WTC11 (cell line): ENCODE measurements around the gene PADI2. TPM values are rescaled to one million over a fixed set of nuclear protein-coding genes. Genes with fewer than 3 reads are reported as not detected.

ENCODE experiments used
- ATAC-seq: fragments of 200-7000 bp; cut with Tn5 transposase; 2 replicates; pipeline ENCODE4 v1.10.0; 2021; ENCODE audit warnings: mild to moderate bottlenecking, moderate library complexity
- Bru-seq: library from RNA; stranded (reverse); fragments of 400-500 nt; gene quantifications from one replicate; lab custom pipeline; 2021; lab: Mats Ljungman, UMichigan
- CTCF ChIA-PET: fragments of 300-600 bp; sonication (Branson Sonifier 250); formaldehyde crosslinking; loops from one replicate; lab custom pipeline; 2021; ENCODE audit warnings: antibody characterized with exemption; lab: Charles Lee
- POLR2A ChIA-PET: fragments of 350-600 bp; sonication (Branson Sonifier 250); formaldehyde crosslinking; loops from one replicate; lab custom pipeline; 2021; ENCODE audit warnings: antibody characterized with exemption; lab: Charles Lee
- DNase-seq: peaks from one replicate; pipeline ENCODE4 v3.0.0; 2021; ENCODE audit warnings: low spot score
- H3K27ac Mint-ChIP-seq: 2 replicates; pipeline ENCODE4 v1.8.0; 2021; ENCODE audit warnings: mixed read lengths
- H3K27me3 Mint-ChIP-seq: 2 replicates; pipeline ENCODE4 v1.8.0; 2021; ENCODE audit warnings: low read depth, mild to moderate bottlenecking, moderate library complexity, mixed read lengths
- H3K36me3 Mint-ChIP-seq: 2 replicates; pipeline ENCODE4 v1.8.0; 2021; ENCODE audit warnings: mixed read lengths
- H3K4me1 Mint-ChIP-seq: 2 replicates; pipeline ENCODE4 v1.8.0; 2022; ENCODE audit warnings: mixed read lengths
- H3K4me3 Mint-ChIP-seq: 2 replicates; pipeline ENCODE4 v1.8.0; 2021; ENCODE audit warnings: mild to moderate bottlenecking, moderate library complexity, mixed read lengths
- H3K9me3 Mint-ChIP-seq: 2 replicates; pipeline ENCODE4 v1.8.0; 2021; ENCODE audit warnings: mixed read lengths
- AFF4 ChIP-seq: sonication (generic); formaldehyde crosslinking; IDR thresholded peaks from 2 replicates; pipeline ENCODE4 v1.8.1; 2023; ENCODE audit warnings: mild to moderate bottlenecking, missing genetic modification reagents, borderline replicate concordance
- CREB1 ChIP-seq: sonication (generic); formaldehyde crosslinking; IDR thresholded peaks from 2 replicates; pipeline ENCODE4 v1.8.0; 2023; ENCODE audit warnings: mild to moderate bottlenecking, missing genetic modification reagents
- CREM ChIP-seq: sonication (generic); formaldehyde crosslinking; IDR thresholded peaks from 2 replicates; pipeline ENCODE4 v1.8.1; 2022; ENCODE audit warnings: mild to moderate bottlenecking, missing genetic modification reagents, moderate library complexity
- ELF4 ChIP-seq: sonication (generic); formaldehyde crosslinking; IDR thresholded peaks from 2 replicates; pipeline ENCODE4 v1.8.1; 2022; ENCODE audit warnings: low read depth, mild to moderate bottlenecking, moderate library complexity, missing genetic modification reagents
- EMX1 ChIP-seq: fragments of 250-450 bp; sonication (Bioruptor Pico); IDR thresholded peaks from 2 replicates; pipeline ENCODE4 v1.8.0; 2021; ENCODE audit warnings: mild to moderate bottlenecking
- GABPB1 ChIP-seq: sonication (generic); formaldehyde crosslinking; IDR thresholded peaks from 2 replicates; pipeline ENCODE4 v1.8.1; 2023; ENCODE audit warnings: mild to moderate bottlenecking, missing genetic modification reagents
- IRF2 ChIP-seq: sonication (generic); formaldehyde crosslinking; IDR thresholded peaks from 2 replicates; pipeline ENCODE4 v1.8.0; 2022; ENCODE audit warnings: low read depth, missing genetic modification reagents, borderline replicate concordance
- NFYB ChIP-seq: sonication (generic); formaldehyde crosslinking; conservative IDR thresholded peaks from 2 replicates; pipeline ENCODE4 v1.8.0; 2022; ENCODE audit warnings: low read depth, missing genetic modification reagents
- SP1 ChIP-seq: sonication (generic); formaldehyde crosslinking; conservative IDR thresholded peaks from 2 replicates; pipeline ENCODE4 v1.8.1; 2022; ENCODE audit warnings: missing genetic modification reagents
- ZBTB21 ChIP-seq: sonication (generic); formaldehyde crosslinking; IDR thresholded peaks from 2 replicates; pipeline ENCODE4 v1.8.1; 2023; ENCODE audit warnings: mild to moderate bottlenecking, missing genetic modification reagents, borderline replicate concordance
- ZMAT4 ChIP-seq: fragments of 250-450 bp; sonication (Bioruptor Pico); IDR thresholded peaks from 2 replicates; pipeline ENCODE4 v1.9.0; 2021; ENCODE audit warnings: mild to moderate bottlenecking
- ZNF121 ChIP-seq: sonication (generic); formaldehyde crosslinking; IDR thresholded peaks from 2 replicates; pipeline ENCODE4 v1.8.0; 2023; ENCODE audit warnings: missing genetic modification reagents
- ZNF138 ChIP-seq: sonication (generic); formaldehyde crosslinking; conservative IDR thresholded peaks from 2 replicates; pipeline ENCODE4 v1.8.1; 2022; ENCODE audit warnings: mild to moderate bottlenecking, moderate library complexity, missing genetic modification reagents
- long read RNA-seq, 3 experiments: library from RNA in 1 of 3; library from capped mRNA in 1 of 3; library from polyadenylated mRNA in 1 of 3; unstranded in 2 of 3; stranded (forward) in 1 of 3; transcript quantifications; one replicate each; pipeline ENCODE4 v2.0.0, GENCODE V29; 2021
- total RNA-seq: library from RNA; stranded (reverse); gene quantifications from 3 replicates; pipeline ENCODE4 v1.2.3, GENCODE V29; 2021
- TF ChIP-seq, protein P1 (sequence below): sonication (generic); formaldehyde crosslinking; IDR thresholded peaks from 2 replicates; pipeline ENCODE4 v1.8.0; 2022; ENCODE audit warnings: mild to moderate bottlenecking, missing genetic modification reagents
- TF ChIP-seq, protein P2 (sequence below): sonication (generic); formaldehyde crosslinking; IDR thresholded peaks from 2 replicates; pipeline ENCODE4 v1.8.0; 2023; ENCODE audit warnings: mild to moderate bottlenecking, missing genetic modification reagents
- TF ChIP-seq, protein P3 (sequence below): sonication (generic); formaldehyde crosslinking; IDR thresholded peaks from 2 replicates; pipeline ENCODE4 v1.8.0; 2022; ENCODE audit warnings: missing genetic modification reagents

PADI2 gene
- total RNA-seq (3.8 to 5.1 TPM (median 4.4 TPM) in 3 replicates), Bru-seq, nascent RNA (percentile 30 among the genes with signal in this experiment)
- long read RNA-seq, experiment 1, full-length matches to known transcripts, result 10 of 16 reads
- long read RNA-seq, experiment 1, partial matches to known transcripts, result 2 of 16 reads
- long read RNA-seq, experiment 1, other reads (novel, unspliced or antisense), result 4 of 16 reads
- long read RNA-seq, experiment 2, full-length matches to known transcripts, result 2 of 3 reads
- long read RNA-seq, experiment 2, partial matches to known transcripts, result 0 of 3 reads
- long read RNA-seq, experiment 2, other reads (novel, unspliced or antisense), result 1 of 3 reads
- long read RNA-seq, experiment 3, result 0 reads

GRCh38 chr1:17119076-17119772, at the start of gene PADI2:
Gene PADI2, minus strand, starts transcription at chr1:17119451. Its CDS starts 80 bp downstream, at chr1:17119371.
- TF ChIP-seq SP1 (peak; percentile 77), CREB1 (CRISPR knock-in tag) (no peak), NFYB (peak; percentile 93)
- TF ChIP-seq, protein P1, sequence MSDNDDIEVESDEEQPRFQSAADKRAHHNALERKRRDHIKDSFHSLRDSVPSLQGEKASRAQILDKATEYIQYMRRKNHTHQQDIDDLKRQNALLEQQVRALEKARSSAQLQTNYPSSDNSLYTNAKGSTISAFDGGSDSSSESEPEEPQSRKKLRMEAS (CRISPR knock-in tag), result peak; percentile 59; the same call in 1 of the 2 replicates
- Mint-ChIP-seq H3K4me1 (peaks cover 19% of the 10 kb centered on the region), H3K27ac (no peak within 1 kb of the TSS), H3K27me3 (peaks cover 56% of the 10 kb centered on the region), H3K9me3 (no peaks in the 10 kb centered on the region), H3K4me3 (peak within 1 kb of the TSS; percentile 79), H3K36me3 (no peaks in the 10 kb centered on the region)
- ChIA-PET POLR2A (interaction anchor here (0.6 kb wide), 1 partner anchor 61 kb away, joined by 4 read pairs; no protein-coding TSS in a partner anchor), CTCF (interaction anchor here (1.1 to 2.0 kb wide), 9 partner anchors 11 to 498 kb away, joined by 3 to 8 read pairs (median 5); no protein-coding TSS in a partner anchor)
- ATAC-seq, result peak; percentile 83
- peak; percentile 83 for DNase-seq

DNA sequence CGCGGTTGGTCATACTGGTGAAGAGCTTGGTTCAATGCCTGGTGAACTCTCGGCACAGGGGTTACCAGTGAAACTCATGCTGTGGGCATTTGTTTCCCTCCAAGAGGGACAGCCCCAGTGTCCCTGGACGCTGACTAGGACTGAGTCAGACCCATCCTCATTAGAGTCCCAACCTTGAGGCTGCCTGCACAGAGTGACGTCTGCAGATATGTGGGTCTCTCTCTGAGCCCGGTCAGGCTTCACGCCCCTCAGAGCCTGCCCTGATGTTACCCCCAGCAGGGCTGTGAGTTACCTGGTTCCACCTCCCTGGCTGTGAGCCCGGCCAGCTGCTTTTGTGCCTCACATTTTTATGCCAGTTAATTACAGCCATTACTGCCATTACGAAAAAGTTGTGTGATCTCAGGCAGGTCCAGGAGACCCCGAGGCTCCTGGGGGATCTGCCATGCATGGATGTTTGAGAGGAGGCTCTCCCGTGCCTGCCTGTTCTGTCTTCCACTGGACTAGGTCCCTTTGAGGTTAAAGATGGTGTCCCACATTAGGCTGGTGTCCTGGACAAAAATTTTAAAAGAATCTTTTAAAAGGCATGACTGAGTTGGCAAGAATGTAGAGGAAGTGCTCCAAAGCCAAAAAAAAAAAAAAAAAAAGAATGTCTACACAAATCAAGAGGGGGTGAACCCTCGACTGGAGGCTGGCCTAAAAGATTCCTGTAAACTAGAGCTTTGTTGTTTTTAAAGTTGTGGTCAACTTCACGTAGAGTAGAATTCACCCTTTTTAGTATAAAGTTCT, 49.0 kb upstream of the PADI2 start:
- TF ChIP-seq AFF4 (no peak), IRF2 (no peak), GABPB1 (CRISPR knock-in tag) (no peak), ZBTB21 (CRISPR knock-in tag) (no peak), ZMAT4 (CRISPR knock-in tag) (no peak), EMX1 (no peak), ZNF138 (CRISPR knock-in tag) (no peak), ZNF121 (no peak), CREM (no peak), ELF4 (no peak)
- TF ChIP-seq, protein P2, sequence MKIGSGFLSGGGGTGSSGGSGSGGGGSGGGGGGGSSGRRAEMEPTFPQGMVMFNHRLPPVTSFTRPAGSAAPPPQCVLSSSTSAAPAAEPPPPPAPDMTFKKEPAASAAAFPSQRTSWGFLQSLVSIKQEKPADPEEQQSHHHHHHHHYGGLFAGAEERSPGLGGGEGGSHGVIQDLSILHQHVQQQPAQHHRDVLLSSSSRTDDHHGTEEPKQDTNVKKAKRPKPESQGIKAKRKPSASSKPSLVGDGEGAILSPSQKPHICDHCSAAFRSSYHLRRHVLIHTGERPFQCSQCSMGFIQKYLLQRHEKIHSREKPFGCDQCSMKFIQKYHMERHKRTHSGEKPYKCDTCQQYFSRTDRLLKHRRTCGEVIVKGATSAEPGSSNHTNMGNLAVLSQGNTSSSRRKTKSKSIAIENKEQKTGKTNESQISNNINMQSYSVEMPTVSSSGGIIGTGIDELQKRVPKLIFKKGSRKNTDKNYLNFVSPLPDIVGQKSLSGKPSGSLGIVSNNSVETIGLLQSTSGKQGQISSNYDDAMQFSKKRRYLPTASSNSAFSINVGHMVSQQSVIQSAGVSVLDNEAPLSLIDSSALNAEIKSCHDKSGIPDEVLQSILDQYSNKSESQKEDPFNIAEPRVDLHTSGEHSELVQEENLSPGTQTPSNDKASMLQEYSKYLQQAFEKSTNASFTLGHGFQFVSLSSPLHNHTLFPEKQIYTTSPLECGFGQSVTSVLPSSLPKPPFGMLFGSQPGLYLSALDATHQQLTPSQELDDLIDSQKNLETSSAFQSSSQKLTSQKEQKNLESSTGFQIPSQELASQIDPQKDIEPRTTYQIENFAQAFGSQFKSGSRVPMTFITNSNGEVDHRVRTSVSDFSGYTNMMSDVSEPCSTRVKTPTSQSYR (CRISPR knock-in tag), result no peak
- TF ChIP-seq, protein P3, sequence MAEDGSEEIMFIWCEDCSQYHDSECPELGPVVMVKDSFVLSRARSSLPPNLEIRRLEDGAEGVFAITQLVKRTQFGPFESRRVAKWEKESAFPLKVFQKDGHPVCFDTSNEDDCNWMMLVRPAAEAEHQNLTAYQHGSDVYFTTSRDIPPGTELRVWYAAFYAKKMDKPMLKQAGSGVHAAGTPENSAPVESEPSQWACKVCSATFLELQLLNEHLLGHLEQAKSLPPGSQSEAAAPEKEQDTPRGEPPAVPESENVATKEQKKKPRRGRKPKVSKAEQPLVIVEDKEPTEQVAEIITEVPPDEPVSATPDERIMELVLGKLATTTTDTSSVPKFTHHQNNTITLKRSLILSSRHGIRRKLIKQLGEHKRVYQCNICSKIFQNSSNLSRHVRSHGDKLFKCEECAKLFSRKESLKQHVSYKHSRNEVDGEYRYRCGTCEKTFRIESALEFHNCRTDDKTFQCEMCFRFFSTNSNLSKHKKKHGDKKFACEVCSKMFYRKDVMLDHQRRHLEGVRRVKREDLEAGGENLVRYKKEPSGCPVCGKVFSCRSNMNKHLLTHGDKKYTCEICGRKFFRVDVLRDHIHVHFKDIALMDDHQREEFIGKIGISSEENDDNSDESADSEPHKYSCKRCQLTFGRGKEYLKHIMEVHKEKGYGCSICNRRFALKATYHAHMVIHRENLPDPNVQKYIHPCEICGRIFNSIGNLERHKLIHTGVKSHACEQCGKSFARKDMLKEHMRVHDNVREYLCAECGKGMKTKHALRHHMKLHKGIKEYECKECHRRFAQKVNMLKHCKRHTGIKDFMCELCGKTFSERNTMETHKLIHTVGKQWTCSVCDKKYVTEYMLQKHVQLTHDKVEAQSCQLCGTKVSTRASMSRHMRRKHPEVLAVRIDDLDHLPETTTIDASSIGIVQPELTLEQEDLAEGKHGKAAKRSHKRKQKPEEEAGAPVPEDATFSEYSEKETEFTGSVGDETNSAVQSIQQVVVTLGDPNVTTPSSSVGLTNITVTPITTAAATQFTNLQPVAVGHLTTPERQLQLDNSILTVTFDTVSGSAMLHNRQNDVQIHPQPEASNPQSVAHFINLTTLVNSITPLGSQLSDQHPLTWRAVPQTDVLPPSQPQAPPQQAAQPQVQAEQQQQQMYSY (CRISPR knock-in tag), result no peak
- ChIA-PET CTCF (no interaction called here), POLR2A (no interaction called here)
- Mint-ChIP-seq H3K36me3 (no peaks in the 10 kb centered on the region), H3K4me1 (peaks cover 10% of the 10 kb centered on the region), H3K27ac (no peak overlapping the region), H3K9me3 (no peaks in the 10 kb centered on the region; the same call in 1 of the 2 replicates), H3K27me3 (peaks cover 37% of the 10 kb centered on the region), H3K4me3 (no peak overlapping the region)
- DNase-seq (no peak), ATAC-seq (no peak)
